Mesendoderm (in vitro differentiated cells): ENCODE data around the gene TAS2R1.

ENCODE experiments used
- DNase-seq: peaks from one replicate; pipeline ENCODE4 v3.0.0; 2013
- H2AK5ac ChIP-seq: 2 replicates; pipeline ENCODE4 v1.6.1; 2013; ENCODE audit warnings: low read length, inconsistent platforms
- H2BK120ac ChIP-seq: 2 replicates; pipeline ENCODE4 v1.6.1; 2013; ENCODE audit warnings: low read depth, mild to moderate bottlenecking, low read length, moderate library complexity, mixed read lengths
- H2BK15ac ChIP-seq: replicated peaks from 2 replicates; pipeline ENCODE4 v1.6.1; 2013; ENCODE audit warnings: low read depth, mild to moderate bottlenecking, moderate library complexity
- H2BK5ac ChIP-seq: 2 replicates; pipeline ENCODE4 v1.6.1; 2013; ENCODE audit warnings: low read length, inconsistent platforms
- H3K18ac ChIP-seq: 2 replicates; pipeline ENCODE4 v1.6.1; 2013; ENCODE audit warnings: mild to moderate bottlenecking, low read length, mixed read lengths
- H3K23ac ChIP-seq: one replicate; pipeline ENCODE4 v1.6.1; 2013; ENCODE audit warnings: low read length
- H3K27ac ChIP-seq: 2 replicates; pipeline ENCODE4 v1.5.1; 2013; ENCODE audit warnings: low read depth, mild to moderate bottlenecking, inconsistent platforms, low read length, moderate library complexity
- H3K27me3 ChIP-seq: 2 replicates; pipeline ENCODE4 v1.6.1; 2013; ENCODE audit warnings: low read length, control low read depth, mild to moderate bottlenecking, inconsistent platforms; ENCODE audit not compliant: insufficient read depth, poor library complexity
- H3K36me3 ChIP-seq: 2 replicates; pipeline ENCODE4 v1.6.1; 2013; ENCODE audit warnings: low read length, inconsistent platforms; ENCODE audit not compliant: control insufficient read depth, insufficient read depth
- H3K4ac ChIP-seq: one replicate; pipeline ENCODE4 v1.6.1; 2013; ENCODE audit warnings: low read depth, mild to moderate bottlenecking, low read length, moderate library complexity
- H3K4me1 ChIP-seq: 2 replicates; pipeline ENCODE4 v1.6.1; 2013; ENCODE audit warnings: low read depth, low read length, inconsistent platforms; ENCODE audit not compliant: control insufficient read depth
- H3K4me2 ChIP-seq: 2 replicates; pipeline ENCODE4 v1.6.1; 2013; ENCODE audit warnings: low read length
- H3K4me3 ChIP-seq: 2 replicates; pipeline ENCODE4 v1.5.1; 2013; ENCODE audit warnings: mild to moderate bottlenecking, low read length
- H3K56ac ChIP-seq: one replicate; pipeline ENCODE4 v1.6.1; 2013; ENCODE audit warnings: low read length
- H3K79me1 ChIP-seq: 2 replicates; pipeline ENCODE4 v1.6.1; 2013; ENCODE audit warnings: low read length, inconsistent platforms
- H3K79me2 ChIP-seq: 2 replicates; pipeline ENCODE4 v1.6.1; 2013; ENCODE audit warnings: mild to moderate bottlenecking, low read length; ENCODE audit not compliant: control insufficient read depth, insufficient read depth
- H3K9ac ChIP-seq: 2 replicates; pipeline ENCODE4 v1.6.1; 2013; ENCODE audit warnings: low read length, inconsistent platforms
- H4K5ac ChIP-seq: one replicate; pipeline ENCODE4 v1.6.1; 2013; ENCODE audit warnings: low read length
- H4K8ac ChIP-seq: one replicate; pipeline ENCODE4 v1.6.1; 2013; ENCODE audit warnings: low read depth, mild to moderate bottlenecking, control low read depth, low read length, moderate library complexity
- WGBS: extraction: QIAGEN DNeasy Blood & Tissue Kit; methylation state at CpG from one replicate; pipeline ENCODE4 v1.1.7; 2013; ENCODE audit warnings: low lambda C conversion rate, missing lambda C conversion rate; ENCODE audit not compliant: insufficient coverage; ENCODE audit errors: extremely low coverage; 5-methylcytosine and 5-hydroxymethylcytosine counted together

The TAS2R1 gene

DNA sequence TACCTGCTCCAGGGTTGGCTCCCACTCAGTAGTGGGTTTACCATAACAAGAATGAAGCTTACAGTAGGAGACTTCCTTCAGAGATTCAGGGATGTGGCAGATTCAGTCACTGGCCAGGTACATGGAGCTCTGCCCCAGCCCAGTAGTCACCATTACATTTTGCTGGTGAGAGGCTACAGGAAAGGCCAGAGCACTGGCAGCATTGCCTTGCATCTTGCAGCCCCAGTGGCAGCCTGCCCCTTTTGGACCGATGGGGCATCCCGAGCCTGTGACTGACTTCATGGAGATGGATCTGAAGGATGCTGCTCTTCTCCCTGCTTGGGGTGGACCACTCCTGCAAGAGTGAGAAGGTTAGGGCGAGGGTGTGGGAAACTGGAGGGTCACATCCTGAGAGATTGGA lies 16.8 kb downstream of the TAS2R1 start:
- H3K4me2 ChIP-seq: no peak overlapping the region
- H4K8ac ChIP-seq: no peak overlapping the region
- no peak overlapping the region for H2BK15ac ChIP-seq
- no peak for DNase-seq
- H4K5ac ChIP-seq: no peak overlapping the region
- no peaks in the 10 kb centered on the region for H3K79me1 ChIP-seq
- no peak overlapping the region for H2BK120ac ChIP-seq
- no CpG with 5 or more reads among the region's 3 CpGs for WGBS
- peaks cover 2% of the 10 kb centered on the region for H3K4me1 ChIP-seq
- H3K4ac ChIP-seq: no peak overlapping the region
- no peak overlapping the region for H2AK5ac ChIP-seq
- no peaks in the 10 kb centered on the region for H3K36me3 ChIP-seq
- H3K27ac ChIP-seq: no peak overlapping the region
- no peak overlapping the region for H3K23ac ChIP-seq
- no peak overlapping the region for H3K9ac ChIP-seq
- no peak overlapping the region for H3K56ac ChIP-seq
- H3K27me3 ChIP-seq: no peaks in the 10 kb centered on the region
- no peaks in the 10 kb centered on the region for H3K79me2 ChIP-seq
- no peak overlapping the region for H3K4me3 ChIP-seq
- no peak overlapping the region for H2BK5ac ChIP-seq
- H3K18ac ChIP-seq: no peak overlapping the region

GRCh38 chr5:9610969-9611368 lies 19.2 kb downstream of the TAS2R1 start:
- Histone ChIP-seq H2BK5ac (no peak overlapping the region), H3K79me2 (no peaks in the 10 kb centered on the region), H2AK5ac (no peak overlapping the region), H3K27me3 (no peaks in the 10 kb centered on the region), H3K56ac (no peak overlapping the region), H3K4ac (no peak overlapping the region), H3K27ac (no peak overlapping the region), H3K9ac (no peak overlapping the region), H3K4me2 (no peak overlapping the region), H4K8ac (no peak overlapping the region), H3K79me1 (no peaks in the 10 kb centered on the region), H3K36me3 (no peaks in the 10 kb centered on the region), H3K23ac (no peak overlapping the region), H2BK120ac (no peak overlapping the region), H4K5ac (no peak overlapping the region), H3K4me3 (no peak overlapping the region), H2BK15ac (no peak overlapping the region), H3K18ac (no peak overlapping the region), H3K4me1 (no peaks in the 10 kb centered on the region)
- no peak for DNase-seq
- WGBS: no CpG with 5 or more reads among the region's 2 CpGs

DNA sequence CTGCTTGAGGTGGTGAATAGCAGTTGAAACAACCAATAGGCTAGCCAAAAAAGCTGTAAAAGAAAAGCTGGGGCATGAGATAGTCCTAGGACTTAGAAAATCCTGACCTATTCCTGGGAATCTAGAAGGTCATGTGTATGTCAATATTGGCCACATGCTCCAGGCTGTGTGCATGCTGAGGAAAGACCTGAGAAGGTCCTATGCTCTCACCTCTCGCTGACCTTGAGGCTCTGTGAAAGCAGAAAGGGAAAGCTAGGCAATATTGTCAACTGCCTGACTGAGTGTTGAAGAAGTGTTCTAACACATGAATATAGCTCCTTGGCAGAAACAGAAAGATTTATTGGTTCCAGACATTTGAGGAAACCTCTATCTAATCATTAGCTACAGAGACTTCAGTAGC lies 19.8 kb downstream of the TAS2R1 start:
- Histone ChIP-seq H3K27me3 (no peaks in the 10 kb centered on the region), H3K4me1 (no peaks in the 10 kb centered on the region), H2AK5ac (no peak overlapping the region), H4K5ac (no peak overlapping the region), H3K4me3 (no peak overlapping the region), H3K4ac (no peak overlapping the region), H3K79me2 (no peaks in the 10 kb centered on the region), H3K27ac (no peak overlapping the region), H3K79me1 (no peaks in the 10 kb centered on the region), H3K4me2 (no peak overlapping the region), H3K36me3 (no peaks in the 10 kb centered on the region), H4K8ac (no peak overlapping the region), H2BK5ac (no peak overlapping the region), H2BK15ac (no peak overlapping the region), H3K56ac (no peak overlapping the region), H3K18ac (no peak overlapping the region), H2BK120ac (no peak overlapping the region), H3K9ac (no peak overlapping the region), H3K23ac (no peak overlapping the region)
- DNase-seq: no peak
- WGBS: no CpG with 5 or more reads among the region's 1 CpG

- H3K4me2 ChIP-seq: no peak overlapping the region
- no peak overlapping the region for H3K18ac ChIP-seq
- H4K8ac ChIP-seq: no peak overlapping the region
- no peak overlapping the region for H3K56ac ChIP-seq
- H3K9ac ChIP-seq: no peak overlapping the region
- no peak overlapping the region for H3K23ac ChIP-seq
- H3K4me3 ChIP-seq: no peak overlapping the region
- H3K79me1 ChIP-seq: no peaks in the 10 kb centered on the region
- H2AK5ac ChIP-seq: no peak overlapping the region
- no peak overlapping the region for H4K5ac ChIP-seq
- H2BK15ac ChIP-seq: no peak overlapping the region
- H3K4me1 ChIP-seq: no peaks in the 10 kb centered on the region
- H3K36me3 ChIP-seq: no peaks in the 10 kb centered on the region
- no peaks in the 10 kb centered on the region for H3K79me2 ChIP-seq
- no peak overlapping the region for H3K27ac ChIP-seq
- no peaks in the 10 kb centered on the region for H3K27me3 ChIP-seq
- H2BK5ac ChIP-seq: no peak overlapping the region
- no peak overlapping the region for H2BK120ac ChIP-seq
- WGBS: no CpG with 5 or more reads among the region's 2 CpGs
- H3K4ac ChIP-seq: no peak overlapping the region
- DNase-seq: peak; percentile 52
Measured at GRCh38 chr5:9608093-9608492, 22.1 kb downstream of the TAS2R1 start.

DNA sequence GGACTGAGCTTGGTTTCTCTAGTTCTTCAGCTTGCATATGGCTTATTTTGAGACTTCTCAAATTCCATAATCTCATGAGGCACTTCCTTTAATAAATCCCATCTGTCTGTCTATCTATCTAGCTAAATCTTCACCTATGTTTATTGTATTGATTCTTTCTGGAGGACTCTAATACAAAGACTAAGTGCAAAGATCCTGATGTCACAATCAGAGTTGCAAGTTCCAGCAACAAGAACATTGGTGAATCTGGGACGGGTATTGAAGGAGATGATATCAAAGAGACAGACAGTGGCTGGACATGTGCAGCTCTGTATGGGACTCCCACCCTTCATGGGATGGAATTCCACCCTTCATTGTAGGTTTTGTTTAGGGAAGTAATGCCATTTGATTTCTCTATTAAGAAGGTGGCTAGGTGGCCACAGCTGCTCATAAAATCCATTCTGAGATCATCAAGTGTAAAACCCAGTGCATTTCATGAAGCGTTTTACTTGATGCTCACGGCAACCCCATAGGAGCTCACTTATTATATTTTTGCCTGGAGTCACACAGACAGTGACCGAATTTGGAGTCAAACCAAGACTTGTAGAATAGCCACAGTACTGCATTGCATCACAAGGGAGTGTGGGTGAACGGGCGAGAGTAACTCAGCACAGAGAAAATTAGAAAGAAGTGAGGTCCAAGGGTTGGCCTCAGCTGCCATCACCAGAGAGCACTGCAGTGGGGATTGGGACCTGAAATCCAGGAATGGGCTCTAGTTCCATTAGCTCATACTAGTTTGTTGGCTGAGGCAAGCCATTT lies 24.9 kb downstream of the TAS2R1 start:
- Histone ChIP-seq H3K79me2 (no peaks in the 10 kb centered on the region), H3K4me1 (peaks cover 4% of the 10 kb centered on the region), H3K79me1 (no peaks in the 10 kb centered on the region), H3K4me3 (no peak overlapping the region), H3K4me2 (no peak overlapping the region), H3K4ac (no peak overlapping the region), H2BK120ac (no peak overlapping the region), H3K23ac (no peak overlapping the region), H2AK5ac (no peak overlapping the region), H3K27me3 (no peaks in the 10 kb centered on the region), H2BK5ac (no peak overlapping the region), H3K9ac (no peak overlapping the region), H4K8ac (no peak overlapping the region), H3K36me3 (no peaks in the 10 kb centered on the region), H3K27ac (no peak overlapping the region), H3K56ac (no peak overlapping the region), H2BK15ac (no peak overlapping the region), H3K18ac (no peak overlapping the region), H4K5ac (no peak overlapping the region)
- DNase-seq: no peak
- WGBS: no CpG with 5 or more reads among the region's 6 CpGs

- Histone ChIP-seq H2AK5ac (no peak overlapping the region), H2BK15ac (no peak overlapping the region), H3K27me3 (no peaks in the 10 kb centered on the region), H3K79me2 (no peaks in the 10 kb centered on the region), H3K4ac (no peak overlapping the region), H3K4me2 (no peak overlapping the region), H3K36me3 (no peaks in the 10 kb centered on the region), H4K8ac (no peak overlapping the region), H2BK5ac (no peak overlapping the region), H3K9ac (no peak overlapping the region), H3K18ac (no peak overlapping the region), H3K27ac (no peak overlapping the region), H3K56ac (no peak overlapping the region), H3K23ac (no peak overlapping the region), H3K4me1 (peaks cover 8% of the 10 kb centered on the region), H4K5ac (no peak overlapping the region), H3K4me3 (no peak overlapping the region), H2BK120ac (no peak overlapping the region), H3K79me1 (no peaks in the 10 kb centered on the region)
- no CpG with 5 or more reads among the region's 5 CpGs for WGBS
- no peak for DNase-seq
Measured at GRCh38 chr5:9604416-9604815, 25.7 kb downstream of the TAS2R1 start.
